Activated naive CD4-positive, alpha-beta T cell treated with anti-CD3 and anti-CD28 coated beads for 36 hours (primary cell): Measurements from ENCODE around the gene TSFM. TPM values are rescaled to one million over a fixed set of nuclear protein-coding genes. Genes with fewer than 3 reads are reported as not detected.
A peak's percentile ranks its signal among the peaks of the same experiment; 100 is the strongest.

ENCODE experiments used
- CTCF ChIA-PET: fragments of 350-600 bp; sonication (Branson Sonifier 250); formaldehyde crosslinking; loops from one replicate; lab custom pipeline; 2021; ENCODE audit warnings: antibody characterized with exemption; lab: Charles Lee
- DNase-seq: peaks from one replicate; pipeline ENCODE4 v3.0.0-alpha.2; 2020
- H3K27ac Mint-ChIP-seq: one replicate; pipeline ENCODE4 v1.8.0; 2021; ENCODE audit warnings: mild to moderate bottlenecking, mixed read lengths
- H3K27me3 Mint-ChIP-seq: one replicate; pipeline ENCODE4 v1.8.0; 2021; ENCODE audit warnings: low read depth, mixed read lengths
- H3K36me3 Mint-ChIP-seq: one replicate; pipeline ENCODE4 v1.8.0; 2021; ENCODE audit warnings: low read depth, mixed read lengths
- H3K4me1 Mint-ChIP-seq: one replicate; pipeline ENCODE4 v1.8.0; 2021; ENCODE audit warnings: low read depth, mixed read lengths
- H3K4me3 Mint-ChIP-seq: one replicate; pipeline ENCODE4 v1.8.0; 2021; ENCODE audit warnings: mild to moderate bottlenecking, moderate library complexity, mixed read lengths
- H3K9me3 Mint-ChIP-seq: one replicate; pipeline ENCODE4 v1.8.0; 2021; ENCODE audit warnings: mixed read lengths
- intact Hi-C: fragments of 100-400 bp; cut with micrococcal nuclease; formaldehyde crosslinking; loops from one replicate; pipeline ENCODE4 v1.15.1; 2023
- total RNA-seq, 2 experiments: library from RNA; stranded (reverse); gene quantifications; one replicate each; pipeline ENCODE4 v1.2.3, GENCODE V29; 2021

Gene TSFM
- total RNA-seq, 2 experiments from 2014 or later, result 32.8 to 34.3 TPM

DNA sequence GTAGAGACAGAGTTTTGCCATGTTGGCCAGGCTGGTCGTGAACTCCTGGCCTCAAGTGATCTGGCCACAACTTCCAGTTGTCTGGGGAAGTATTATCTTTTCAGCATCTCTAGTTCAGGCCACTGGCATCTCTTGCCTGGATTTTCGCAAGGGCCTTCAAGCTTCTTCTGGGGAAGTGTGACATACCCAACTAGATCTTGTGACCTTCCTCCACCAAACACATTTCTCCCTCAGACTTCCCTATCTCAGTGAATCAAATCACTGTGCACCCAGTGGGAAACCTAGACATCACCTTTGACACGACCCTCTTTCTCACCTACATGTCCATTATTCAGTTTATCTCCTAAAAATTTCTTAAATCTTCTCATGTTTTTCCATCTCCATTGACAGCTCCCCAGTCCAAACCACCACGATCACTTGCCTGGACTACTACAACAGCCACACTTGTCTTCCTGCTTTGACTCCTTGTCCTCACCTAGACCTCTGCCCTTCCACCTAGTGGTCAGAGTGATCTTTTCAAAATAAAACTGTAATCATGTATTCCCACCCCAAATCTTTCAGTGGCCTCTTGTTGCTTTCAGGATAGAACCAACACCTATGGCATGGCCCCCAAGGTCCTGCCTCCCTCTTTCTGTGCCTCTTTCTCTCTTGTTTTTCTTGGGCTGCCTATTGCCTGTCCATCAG, 6.9 kb upstream of the TSFM start:
- CTCF ChIA-PET, result interaction anchor here (0.7 to 1.2 kb wide), 3 partner anchors 11 to 27 kb away, joined by 3 to 5 read pairs (median 3); no protein-coding TSS in a partner anchor

GRCh38 chr12:57776247-57776587, 6.4 kb upstream of the TSFM start:
- CTCF ChIA-PET, result interaction anchor here (1.1 to 1.2 kb wide), 2 partner anchors 17 to 27 kb away, joined by 3 to 5 read pairs; no protein-coding TSS in a partner anchor
- Mint-ChIP-seq H3K9me3 (no peaks in the 10 kb centered on the region), H3K27me3 (peaks cover 2% of the 10 kb centered on the region), H3K4me3 (no peak overlapping the region), H3K4me1 (peaks cover 19% of the 10 kb centered on the region), H3K27ac (no peak overlapping the region), H3K36me3 (peaks cover 10% of the 10 kb centered on the region)
- intact Hi-C loops, result no loop called here
- no peak for DNase-seq

More for the DNA sequence above, 6.9 kb upstream of the TSFM start:
- DNase-seq, result no peak
- Mint-ChIP-seq H3K4me1 (peaks cover 23% of the 10 kb centered on the region), H3K36me3 (peaks cover 10% of the 10 kb centered on the region), H3K27ac (no peak overlapping the region), H3K27me3 (peaks cover 2% of the 10 kb centered on the region), H3K4me3 (no peak overlapping the region), H3K9me3 (no peaks in the 10 kb centered on the region)
- intact Hi-C loops, result no loop called here

DNA sequence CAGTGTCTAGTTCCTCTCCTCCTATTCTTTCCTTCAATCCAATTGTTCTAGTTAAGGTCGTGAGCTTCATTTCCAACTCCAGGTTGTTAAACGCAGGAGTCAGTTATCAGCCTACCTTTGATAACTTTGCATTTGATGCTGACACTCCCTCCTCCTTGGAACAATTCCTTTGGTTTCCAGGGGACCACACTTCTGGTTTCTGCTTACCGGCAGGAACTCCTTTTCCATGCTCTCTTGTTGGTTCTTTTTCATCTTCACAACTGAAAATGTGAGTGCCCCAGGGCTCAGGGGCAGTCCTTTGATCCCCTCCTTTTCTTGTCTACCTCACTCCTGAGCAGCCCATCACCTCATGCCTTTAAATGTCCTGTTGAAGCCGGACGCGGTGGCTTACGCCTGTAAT, 5.2 kb upstream of the TSFM start:
- Mint-ChIP-seq H3K9me3 (no peaks in the 10 kb centered on the region), H3K36me3 (peaks cover 5% of the 10 kb centered on the region), H3K4me1 (peaks cover 23% of the 10 kb centered on the region), H3K4me3 (no peak overlapping the region), H3K27me3 (peaks cover 2% of the 10 kb centered on the region), H3K27ac (no peak overlapping the region)
- CTCF ChIA-PET, result interaction anchor here (0.7 to 1.4 kb wide), 2 partner anchors 11 to 1018 kb away, joined by 3 to 5 read pairs; partner anchors contain the start of gene CYP27B1
- intact Hi-C loops, result no loop called here
- DNase-seq, result no peak

- DNase-seq, result no peak
- Mint-ChIP-seq H3K4me3 (no peak overlapping the region), H3K4me1 (peaks cover 26% of the 10 kb centered on the region), H3K27ac (no peak overlapping the region), H3K36me3 (peaks cover 9% of the 10 kb centered on the region), H3K27me3 (peaks cover under 1% of the 10 kb centered on the region), H3K9me3 (no peaks in the 10 kb centered on the region)
- CTCF ChIA-PET, result interaction anchor here (0.7 to 1.4 kb wide), 4 partner anchors 11 to 1019 kb away, joined by 3 to 5 read pairs (median 4); partner anchors contain the start of gene CYP27B1
- intact Hi-C loops, result no loop called here
These were observed 4.7 kb upstream of the TSFM start for GRCh38 chr12:57777911-57778310.

DNA sequence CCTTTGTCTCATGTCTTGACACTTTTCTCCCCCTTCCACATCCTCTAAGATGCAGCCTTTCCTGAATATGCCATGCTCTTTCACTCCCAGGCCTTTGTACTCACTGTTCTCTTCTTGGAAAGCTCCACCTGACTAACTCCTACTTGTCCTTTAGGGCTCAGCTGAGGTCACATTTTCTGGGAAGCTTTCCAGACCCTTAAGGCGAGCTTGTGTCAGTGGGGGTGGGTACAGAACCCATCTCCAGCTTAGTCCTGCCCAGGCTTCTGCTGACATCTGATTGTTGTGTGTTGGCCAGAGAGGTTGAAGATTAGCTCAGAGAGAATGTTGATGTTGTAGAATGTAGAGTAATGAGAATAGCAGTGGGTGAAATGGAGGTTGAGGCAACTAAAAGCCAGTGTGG, 2.9 kb upstream of the TSFM start:
- peaks cover 27% of the 10 kb centered on the region for H3K4me1 Mint-ChIP-seq
- CTCF ChIA-PET, result interaction anchor here (0.8 to 1.2 kb wide), 3 partner anchors 15 to 47 kb away, joined by 3 to 5 read pairs (median 4); no protein-coding TSS in a partner anchor
- H3K36me3 Mint-ChIP-seq, result peaks cover 11% of the 10 kb centered on the region
- intact Hi-C loops, result loop anchor here (5.0 kb wide), 1 partner anchor 197 kb away; no protein-coding TSS in a partner anchor
- no peaks in the 10 kb centered on the region for H3K27me3 Mint-ChIP-seq
- no peak overlapping the region for H3K4me3 Mint-ChIP-seq
- no peaks in the 10 kb centered on the region for H3K9me3 Mint-ChIP-seq
- DNase-seq, result no peak
- H3K27ac Mint-ChIP-seq, result no peak overlapping the region

GRCh38 chr12:57780284-57780897, 2.2 kb upstream of the TSFM start:
- H3K9me3 Mint-ChIP-seq, result no peaks in the 10 kb centered on the region
- H3K27ac Mint-ChIP-seq, result no peak overlapping the region
- CTCF ChIA-PET, result interaction anchor here (1.2 to 1.9 kb wide), 5 partner anchors 16 to 57 kb away, joined by 3 to 6 read pairs (median 4); no protein-coding TSS in a partner anchor
- intact Hi-C loops, result loop anchor here (5.0 kb wide), 1 partner anchor 198 kb away; no protein-coding TSS in a partner anchor
- H3K27me3 Mint-ChIP-seq, result no peaks in the 10 kb centered on the region
- H3K36me3 Mint-ChIP-seq, result peaks cover 11% of the 10 kb centered on the region
- no peak overlapping the region for H3K4me3 Mint-ChIP-seq
- peaks cover 27% of the 10 kb centered on the region for H3K4me1 Mint-ChIP-seq
- DNase-seq, result no peak

DNA sequence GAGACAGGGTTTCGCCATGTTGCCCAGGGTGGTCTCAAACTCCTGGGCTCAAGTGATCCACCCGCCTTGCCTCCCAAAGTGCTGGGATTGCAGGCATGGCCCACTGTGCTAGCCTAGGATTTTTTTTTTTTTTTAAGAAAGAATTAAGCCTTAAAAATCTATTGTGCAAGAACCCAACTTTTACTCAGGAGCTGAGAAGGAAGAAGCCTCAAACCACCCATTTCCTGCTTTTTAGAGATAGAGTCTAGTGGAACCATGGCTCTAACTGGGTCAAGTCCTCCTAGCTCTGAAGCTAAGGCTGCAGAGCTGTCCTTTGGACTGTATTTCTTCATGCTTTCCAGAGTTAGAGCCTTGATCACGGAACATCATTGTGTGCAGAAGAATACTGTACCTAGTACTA, 1.3 kb upstream of the TSFM start:
- CTCF ChIA-PET, result interaction anchor here (0.9 to 2.9 kb wide), 15 partner anchors 9 to 122 kb away, joined by 3 to 10 read pairs (median 5); partner anchors contain the start of genes AVIL, CYP27B1, EEF1AKMT3 and METTL1
- Mint-ChIP-seq H3K4me3 (no peak overlapping the region), H3K27me3 (no peaks in the 10 kb centered on the region), H3K4me1 (peaks cover 29% of the 10 kb centered on the region), H3K27ac (peak overlapping the region; percentile 86), H3K36me3 (peaks cover 13% of the 10 kb centered on the region), H3K9me3 (no peaks in the 10 kb centered on the region)
- intact Hi-C loops, result loop anchor here (5.0 kb wide), 1 partner anchor 199 kb away; no protein-coding TSS in a partner anchor
- DNase-seq, result no peak

- H3K27ac Mint-ChIP-seq, result peak overlapping the region; percentile 86
- H3K4me3 Mint-ChIP-seq, result no peak overlapping the region
- H3K36me3 Mint-ChIP-seq, result peaks cover 16% of the 10 kb centered on the region
- H3K9me3 Mint-ChIP-seq, result no peaks in the 10 kb centered on the region
- H3K4me1 Mint-ChIP-seq, result peaks cover 29% of the 10 kb centered on the region
- intact Hi-C loops, result loop anchor here (1.0 to 5.0 kb wide), 8 partner anchors 10 to 200 kb away; partner anchors contain the start of genes CDK4, EEF1AKMT3 and METTL1
- CTCF ChIA-PET, result interaction anchor here (0.7 to 2.9 kb wide), 16 partner anchors 9 to 136 kb away, joined by 3 to 10 read pairs (median 4); partner anchors contain the start of genes AVIL, CYP27B1, EEF1AKMT3 and METTL1
- no peak for DNase-seq
- H3K27me3 Mint-ChIP-seq, result no peaks in the 10 kb centered on the region
These were observed 786 bp upstream of the TSFM start for GRCh38 chr12:57781801-57782200.

DNA sequence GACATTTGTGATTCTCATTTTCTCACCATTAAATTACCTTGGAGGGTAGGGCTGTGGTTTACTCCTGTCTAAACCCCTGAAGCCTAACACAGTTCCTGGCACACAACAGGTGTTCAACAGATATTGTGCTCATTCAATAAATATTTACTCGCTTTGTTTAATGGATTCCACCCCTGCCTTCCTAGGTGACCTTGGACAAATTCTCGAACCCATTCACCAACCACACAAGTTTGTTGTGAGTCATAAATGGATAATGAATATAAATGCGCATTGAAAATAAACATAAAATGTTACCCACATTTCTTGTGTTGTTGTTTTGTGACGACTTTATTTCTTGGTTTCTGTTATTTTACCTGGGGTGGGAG, 362 bp upstream of the TSFM start:
- H3K27ac Mint-ChIP-seq, result peak overlapping the region; percentile 86
- no peaks in the 10 kb centered on the region for H3K9me3 Mint-ChIP-seq
- no peaks in the 10 kb centered on the region for H3K27me3 Mint-ChIP-seq
- CTCF ChIA-PET, result interaction anchor here (0.7 to 2.9 kb wide), 13 partner anchors 11 to 135 kb away, joined by 3 to 20 read pairs (median 5); partner anchors contain the start of gene AVIL
- peak overlapping the region; percentile 100 for H3K4me3 Mint-ChIP-seq
- peaks cover 29% of the 10 kb centered on the region for H3K4me1 Mint-ChIP-seq
- peaks cover 17% of the 10 kb centered on the region for H3K36me3 Mint-ChIP-seq
- intact Hi-C loops, result loop anchor here (1.0 to 5.0 kb wide), 8 partner anchors 10 to 200 kb away; partner anchors contain the start of genes CDK4, EEF1AKMT3 and METTL1
- DNase-seq, result no peak

DNA sequence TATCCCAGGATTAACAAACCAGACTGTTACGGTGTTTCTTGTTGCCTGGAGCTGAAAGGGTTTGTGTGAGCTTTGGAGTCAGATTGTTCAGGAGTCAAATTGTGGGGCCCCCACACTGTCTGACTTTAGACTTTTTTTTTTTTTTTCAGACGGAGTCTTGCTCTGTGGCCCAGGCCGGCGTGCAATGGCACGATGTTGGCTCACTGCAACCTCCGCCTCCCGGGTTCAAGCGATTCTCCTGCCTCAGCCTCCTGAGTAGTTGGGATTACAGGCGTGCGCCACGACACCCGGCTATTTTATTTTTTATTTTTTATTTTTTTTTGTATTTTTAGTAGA, 847 bp downstream of the TSFM start:
- H3K4me1 Mint-ChIP-seq, result peaks cover 29% of the 10 kb centered on the region
- H3K27ac Mint-ChIP-seq, result no peak overlapping the region
- DNase-seq, result no peak
- intact Hi-C loops, result loop anchor here (2.0 to 5.0 kb wide), 2 partner anchors 19 to 201 kb away; no protein-coding TSS in a partner anchor
- no peaks in the 10 kb centered on the region for H3K27me3 Mint-ChIP-seq
- H3K36me3 Mint-ChIP-seq, result peaks cover 22% of the 10 kb centered on the region
- CTCF ChIA-PET, result interaction anchor here (0.8 to 2.9 kb wide), 17 partner anchors 10 to 124 kb away, joined by 3 to 20 read pairs (median 5); partner anchors contain the start of genes AVIL and CDK4
- H3K4me3 Mint-ChIP-seq, result peak overlapping the region; percentile 100
- no peaks in the 10 kb centered on the region for H3K9me3 Mint-ChIP-seq

GRCh38 chr12:57783861-57784260, 1.3 kb downstream of the TSFM start:
- intact Hi-C loops, result loop anchor here (2.0 to 5.0 kb wide), 2 partner anchors 19 to 202 kb away; no protein-coding TSS in a partner anchor
- H3K9me3 Mint-ChIP-seq, result no peaks in the 10 kb centered on the region
- CTCF ChIA-PET, result interaction anchor here (0.9 to 2.9 kb wide), 12 partner anchors 9 to 123 kb away, joined by 3 to 20 read pairs (median 5); no protein-coding TSS in a partner anchor
- no peak for DNase-seq
- H3K27me3 Mint-ChIP-seq, result no peaks in the 10 kb centered on the region
- peak overlapping the region; percentile 68 for H3K4me3 Mint-ChIP-seq
- peaks cover 26% of the 10 kb centered on the region for H3K36me3 Mint-ChIP-seq
- peak overlapping the region; percentile 15 for H3K27ac Mint-ChIP-seq
- H3K4me1 Mint-ChIP-seq, result peaks cover 31% of the 10 kb centered on the region

DNA sequence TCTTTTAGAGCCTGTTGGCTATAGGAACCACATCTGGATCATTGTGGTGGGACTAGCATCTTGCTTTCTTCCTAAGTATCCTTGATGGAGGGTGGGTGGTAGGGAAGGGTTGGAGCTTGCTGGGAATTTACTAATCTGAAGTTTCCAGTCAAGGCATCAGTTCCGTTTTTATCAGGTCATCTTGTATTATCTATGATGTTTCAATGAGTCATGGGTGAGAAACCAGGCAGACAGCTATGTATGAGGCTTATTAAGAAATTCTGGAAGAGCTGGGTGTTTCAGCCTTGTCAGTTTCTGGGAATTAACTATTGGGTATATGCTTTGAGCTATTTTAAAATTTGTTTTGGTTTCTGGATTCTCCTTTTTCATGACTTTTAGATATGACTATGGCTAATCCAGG, 11.3 kb downstream of the TSFM start:
- DNase-seq, result no peak
- Mint-ChIP-seq H3K27me3 (no peaks in the 10 kb centered on the region), H3K27ac (peak overlapping the region; percentile 76), H3K9me3 (no peaks in the 10 kb centered on the region), H3K4me1 (peaks cover 13% of the 10 kb centered on the region), H3K4me3 (no peak overlapping the region), H3K36me3 (peaks cover 23% of the 10 kb centered on the region)
- CTCF ChIA-PET, result interaction anchor here (1.0 to 2.7 kb wide), 6 partner anchors 9 to 111 kb away, joined by 3 to 20 read pairs (median 4); partner anchors contain the start of gene TSFM
- intact Hi-C loops, result no loop called here
